Posterior cingulate gyrus (tissue), 11 donors: ENCODE results near the gene AXIN1.
"Not testable (repeated sequence)": the region's sequence is repeated elsewhere in the genome, so short reads cannot be mapped to it uniquely, and the experiment has no call there.

Source experiments
- DNase-seq, 10 donors: peaks; one replicate each; pipeline versions ENCODE4 v3.0.0 to v3.0.0-alpha.2; 2020 to 2021; ENCODE audit warnings: mixed read lengths in 3 of 10
- intact Hi-C: fragments of 100-400 bp; cut with DNase I; formaldehyde crosslinking; loops from one replicate; pipeline ENCODE4 v1.15.1; 2023

Gene AXIN1

GRCh38 chr16:370979-371514, 18.5 kb upstream of the AXIN1 start:
- DNase-seq = no peak
- intact Hi-C loops = no loop called here

GRCh38 chr16:370443-370842, 17.9 kb upstream of the AXIN1 start, which contains the start of gene MRPL28:
Gene MRPL28 (minus strand): TSS chr16:370538. CDS start chr16:370218, 320 bp downstream.
- intact Hi-C loops = no loop called here
- DNase-seq = peak; percentile 88 to 99 (median 94)

GRCh38 chr16:369866-370436, 17.4 kb upstream of the AXIN1 start:
- intact Hi-C loops = no loop called here
- peak in 1 of 10 donors; percentile 83 for DNase-seq

GRCh38 chr16:369275-369865, 16.8 kb upstream of the AXIN1 start:
- intact Hi-C loops = no loop called here
- DNase-seq = no peak

- no peak for DNase-seq
- intact Hi-C loops = no loop called here
Observed at GRCh38 chr16:368388-369158, 16.1 kb upstream of the AXIN1 start.

- no peak for DNase-seq
- intact Hi-C loops = no loop called here
Observed at GRCh38 chr16:367333-367903, 14.9 kb upstream of the AXIN1 start.

GRCh38 chr16:366476-366875, 14.0 kb upstream of the AXIN1 start:
- intact Hi-C loops = no loop called here
- DNase-seq = no peak

GRCh38 chr16:364595-365491, 12.3 kb upstream of the AXIN1 start:
- intact Hi-C loops = no loop called here

GRCh38 chr16:363766-364490, 11.4 kb upstream of the AXIN1 start:
- peak in 1 of 10 donors; percentile 76 for DNase-seq
- intact Hi-C loops = no loop called here

More at GRCh38 chr16:364595-365491, 12.3 kb upstream of the AXIN1 start:
- DNase-seq = peak in 1 of 10 donors; percentile 76

- peak in 1 of 10 donors; percentile 80 for DNase-seq
- intact Hi-C loops = no loop called here
Observed at GRCh38 chr16:363110-363765, 10.7 kb upstream of the AXIN1 start.

GRCh38 chr16:362702-362999, 10.1 kb upstream of the AXIN1 start:
- intact Hi-C loops, DNase-seq: not testable (repeated sequence)

- intact Hi-C loops = no loop called here
- peak; percentile 45 to 97 (median 78) for DNase-seq
Observed at GRCh38 chr16:361872-362701, 9.6 kb upstream of the AXIN1 start.

GRCh38 chr16:361341-361871, 8.9 kb upstream of the AXIN1 start:
- intact Hi-C loops = no loop called here
- peak in 8 of 10 donors; percentile 55 to 96 (median 80) for DNase-seq

GRCh38 chr16:360698-361336, 8.3 kb upstream of the AXIN1 start:
- intact Hi-C loops = no loop called here
- DNase-seq = no peak

GRCh38 chr16:359871-360697, 7.6 kb upstream of the AXIN1 start:
- intact Hi-C loops = no loop called here
- no peak for DNase-seq

- no peak for DNase-seq
- intact Hi-C loops = no loop called here
Observed at GRCh38 chr16:359067-359763, 6.7 kb upstream of the AXIN1 start.
